ENCODE measurements around the gene MAD1L1.

MAD1L1 gene

GRCh38 chr7:1899951-1900762 is 332.6 kb downstream of the MAD1L1 start:
- DNase-seq: no peak

- peak; percentile 88 for DNase-seq
Measured at GRCh38 chr7:1899196-1899595, 333.5 kb downstream of the MAD1L1 start.

GRCh38 chr7:1898628-1899185 is 334.0 kb downstream of the MAD1L1 start:
- DNase-seq: no peak

- no peak for DNase-seq
Measured at GRCh38 chr7:1897861-1898627, 334.7 kb downstream of the MAD1L1 start.

GRCh38 chr7:1897076-1897860 is 335.5 kb downstream of the MAD1L1 start:
- DNase-seq: no peak

GRCh38 chr7:1895664-1896515 is 336.9 kb downstream of the MAD1L1 start:
- DNase-seq: no peak

- DNase-seq: no peak
Measured at GRCh38 chr7:1894906-1895663, 337.7 kb downstream of the MAD1L1 start.

- no peak for DNase-seq
Measured at GRCh38 chr7:1894313-1894900, 338.3 kb downstream of the MAD1L1 start.

GRCh38 chr7:1893451-1893850 is 339.3 kb downstream of the MAD1L1 start:
- no peak for DNase-seq

- DNase-seq: no peak
Measured at GRCh38 chr7:1893036-1893435, 339.7 kb downstream of the MAD1L1 start.

GRCh38 chr7:1892011-1892965 is 340.5 kb downstream of the MAD1L1 start:
- no peak for DNase-seq

GRCh38 chr7:1890289-1891235 is 342.2 kb downstream of the MAD1L1 start:
- DNase-seq: no peak

- peak; percentile 72 for DNase-seq
Measured at GRCh38 chr7:1889556-1890181, 343.1 kb downstream of the MAD1L1 start.

- no peak for DNase-seq
Measured at GRCh38 chr7:1889091-1889490, 343.7 kb downstream of the MAD1L1 start.

GRCh38 chr7:1888425-1888824 is 344.3 kb downstream of the MAD1L1 start:
- no peak for DNase-seq

GRCh38 chr7:1887251-1887650 is 345.5 kb downstream of the MAD1L1 start:
- DNase-seq: no peak

GRCh38 chr7:1886361-1887064 is 346.2 kb downstream of the MAD1L1 start:
- no peak for DNase-seq

Data from EL (cell line).